ENCODE data around the gene MTCH1. TPM values are rescaled to one million over a fixed set of nuclear protein-coding genes. Genes with fewer than 3 reads are reported as not detected.

The MTCH1 gene
- total and polyA plus RNA-seq, 10 donors: 87.3 to 191 (median 158) TPM

DNA sequence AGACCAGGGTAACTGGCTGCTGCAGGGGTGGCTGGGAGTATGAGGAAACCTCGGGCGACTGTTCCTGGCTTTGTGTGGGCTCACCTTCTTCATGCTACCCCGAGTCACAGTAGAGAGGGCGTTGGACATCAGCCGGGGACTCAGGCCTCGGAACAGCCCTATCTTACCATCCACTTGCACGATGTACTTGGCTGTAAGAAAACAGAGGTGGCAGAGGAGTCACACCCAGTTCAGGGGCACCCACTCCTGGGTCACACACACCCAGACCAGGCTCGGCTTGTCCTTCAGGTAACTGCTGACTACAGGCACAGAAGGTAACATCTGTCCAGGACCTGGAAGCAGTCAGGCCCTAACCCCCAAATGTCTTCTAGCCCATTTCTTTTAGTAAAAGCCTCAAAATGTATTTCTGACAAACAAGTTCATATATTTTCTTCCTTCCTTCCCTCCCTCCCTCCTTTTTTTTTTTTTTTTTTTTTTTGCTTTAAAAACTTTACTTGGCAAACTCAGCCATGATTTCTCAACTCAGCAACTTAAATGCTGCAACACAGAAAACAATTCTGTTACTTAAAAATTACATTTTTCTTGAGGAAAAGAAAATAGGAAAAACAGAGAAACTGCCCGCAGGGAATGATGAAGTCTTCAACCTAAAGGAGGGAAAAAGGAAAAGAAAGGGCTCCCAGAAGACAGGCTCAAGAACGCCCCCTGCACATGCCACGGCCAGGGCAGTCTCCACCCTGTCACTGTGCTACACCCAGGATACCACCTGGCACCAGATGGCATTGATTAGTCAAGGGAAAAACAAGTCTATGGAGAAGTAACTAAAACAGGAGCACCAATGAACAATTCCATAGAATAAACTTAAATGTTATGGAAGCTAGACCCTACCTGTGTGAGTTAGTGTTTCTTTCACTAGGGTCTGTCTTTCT is 7.3 kb downstream of the MTCH1 start:
- no peak for DNase-seq
- intact Hi-C loops (cut with DNase I; ENCODE audit: low total_unique reads): no loop called here
- Histone ChIP-seq H3K4me1 (peaks cover 16 to 50% (median 44%) of the 10 kb centered on the region in 6 donors), H3K36me3 (peaks cover 7 to 92% (median 62%) of the 10 kb centered on the region in 6 donors), H3K4me3 (no peak overlapping the region), H3K27ac (no peak overlapping the region), H3K9me3 (no peaks in the 10 kb centered on the region), H3K27me3 (replicated peaks in 1 of 7) (no peaks in the 10 kb centered on the region)
- 84 to 95% (median 92%) methylated on average over 10 to 11 of the region's 11 CpGs for WGBS, 5 donors
- TF ChIP-seq, protein P1, sequence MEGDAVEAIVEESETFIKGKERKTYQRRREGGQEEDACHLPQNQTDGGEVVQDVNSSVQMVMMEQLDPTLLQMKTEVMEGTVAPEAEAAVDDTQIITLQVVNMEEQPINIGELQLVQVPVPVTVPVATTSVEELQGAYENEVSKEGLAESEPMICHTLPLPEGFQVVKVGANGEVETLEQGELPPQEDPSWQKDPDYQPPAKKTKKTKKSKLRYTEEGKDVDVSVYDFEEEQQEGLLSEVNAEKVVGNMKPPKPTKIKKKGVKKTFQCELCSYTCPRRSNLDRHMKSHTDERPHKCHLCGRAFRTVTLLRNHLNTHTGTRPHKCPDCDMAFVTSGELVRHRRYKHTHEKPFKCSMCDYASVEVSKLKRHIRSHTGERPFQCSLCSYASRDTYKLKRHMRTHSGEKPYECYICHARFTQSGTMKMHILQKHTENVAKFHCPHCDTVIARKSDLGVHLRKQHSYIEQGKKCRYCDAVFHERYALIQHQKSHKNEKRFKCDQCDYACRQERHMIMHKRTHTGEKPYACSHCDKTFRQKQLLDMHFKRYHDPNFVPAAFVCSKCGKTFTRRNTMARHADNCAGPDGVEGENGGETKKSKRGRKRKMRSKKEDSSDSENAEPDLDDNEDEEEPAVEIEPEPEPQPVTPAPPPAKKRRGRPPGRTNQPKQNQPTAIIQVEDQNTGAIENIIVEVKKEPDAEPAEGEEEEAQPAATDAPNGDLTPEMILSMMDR (IDR thresholded peaks at IDR 0.05 in 8 of 11, conservative IDR thresholded peaks at IDR 0.05 in 3 of 11): no peak
- TF ChIP-seq POLR2AphosphoS5 (IDR thresholded peaks at IDR 0.05): no peak

DNA sequence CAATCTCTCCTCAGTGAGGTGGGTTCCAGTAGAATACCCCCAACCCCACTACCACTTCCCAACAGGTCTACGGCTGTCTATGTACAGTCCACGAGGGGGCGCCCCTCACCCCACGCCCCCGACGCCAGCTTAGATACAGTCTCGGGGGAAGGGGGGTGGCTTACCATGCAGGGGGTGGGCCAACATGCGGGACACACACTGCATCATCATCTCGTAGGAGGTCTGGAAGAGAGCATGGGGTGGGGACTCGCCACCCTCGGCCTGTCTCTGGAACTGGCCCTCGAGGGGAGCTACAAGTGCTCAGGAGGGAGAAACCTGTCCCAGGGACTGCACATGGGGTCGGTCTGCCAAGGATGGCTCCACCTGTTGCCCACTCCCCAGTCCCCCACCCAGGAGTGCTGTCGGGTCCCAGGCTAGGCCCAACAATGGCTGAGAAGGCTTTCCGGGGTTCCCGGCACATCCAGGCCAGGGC is 8.5 kb downstream of the MTCH1 start:
- peaks cover 7 to 100% (median 74%) of the 10 kb centered on the region in 6 donors for H3K36me3 ChIP-seq
- peaks cover 10 to 38% (median 32%) of the 10 kb centered on the region in 6 donors for H3K4me1 ChIP-seq
- intact Hi-C loops (cut with DNase I; ENCODE audit: low total_unique reads): no loop called here
- 69 to 89% (median 84%) methylated on average over 13 to 16 of the region's 16 CpGs for WGBS, 5 donors
- no peak overlapping the region for H3K4me3 ChIP-seq
- peak; percentile 63 for DNase-seq
- no peak overlapping the region for H3K27ac ChIP-seq
- H3K9me3 ChIP-seq: no peaks in the 10 kb centered on the region
- TF ChIP-seq POLR2AphosphoS5 (IDR thresholded peaks at IDR 0.05): peak in 2 of 3 donors; percentile 40 to 46
- TF ChIP-seq POLR2A (IDR thresholded peaks at IDR 0.05): no peak
- TF ChIP-seq, protein P1 (IDR thresholded peaks at IDR 0.05 in 8 of 11, conservative IDR thresholded peaks at IDR 0.05 in 3 of 11): peak in 8 of 11 experiments; percentile 13 to 56 (median 43)
- H3K27me3 ChIP-seq (replicated peaks in 1 of 7): no peaks in the 10 kb centered on the region

DNA sequence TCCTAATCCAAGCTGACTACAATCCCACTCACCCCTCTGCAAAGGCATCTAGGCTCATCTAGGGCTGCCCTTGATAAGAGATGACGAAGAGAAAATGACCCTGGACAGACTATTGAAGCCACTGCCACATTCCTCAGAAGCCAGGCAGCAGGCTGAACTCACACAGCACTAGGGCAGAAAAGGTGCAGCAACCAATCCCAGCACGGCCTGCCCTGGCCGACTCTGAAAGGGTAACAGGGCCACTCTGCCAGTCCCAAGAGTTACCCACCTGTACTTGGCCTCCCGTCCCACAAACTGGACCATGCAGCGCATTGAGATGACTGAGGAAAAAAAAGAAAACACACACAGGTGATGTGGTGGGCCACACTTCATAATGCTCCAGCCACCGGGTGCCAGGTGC is 9.1 kb downstream of the MTCH1 start:
- TF ChIP-seq POLR2A (IDR thresholded peaks at IDR 0.05) (no peak), POLR2AphosphoS5 (IDR thresholded peaks at IDR 0.05) (no peak)
- TF ChIP-seq, protein P1 (IDR thresholded peaks at IDR 0.05 in 8 of 11, conservative IDR thresholded peaks at IDR 0.05 in 3 of 11): no peak
- intact Hi-C loops (cut with DNase I; ENCODE audit: low total_unique reads): no loop called here
- Histone ChIP-seq H3K4me1 (peaks cover 10 to 32% (median 26%) of the 10 kb centered on the region in 6 donors), H3K9me3 (no peaks in the 10 kb centered on the region), H3K27ac (no peak overlapping the region), H3K4me3 (no peak overlapping the region), H3K27me3 (replicated peaks in 1 of 7) (no peaks in the 10 kb centered on the region), H3K36me3 (peaks cover 7 to 100% (median 80%) of the 10 kb centered on the region in 6 donors)
- peak; percentile 54 for DNase-seq
- WGBS, 5 donors: 94 to 96% (median 95%) methylated on average over 6 of the region's 6 CpGs

GRCh38 chr6:36976509-36976908 is 9.5 kb downstream of the MTCH1 start:
- WGBS, 5 donors: 91 to 97% (median 93%) methylated on average over 6 to 7 of the region's 7 CpGs

More at GRCh38 chr6:36976509-36976908, 9.5 kb downstream of the MTCH1 start:
- peak; percentile 25 for DNase-seq
- H3K36me3 ChIP-seq: peaks cover 8 to 100% (median 82%) of the 10 kb centered on the region in 6 donors
- H3K27me3 ChIP-seq (replicated peaks in 1 of 7): no peaks in the 10 kb centered on the region
- H3K9me3 ChIP-seq: no peaks in the 10 kb centered on the region
- no peak for TF ChIP-seq POLR2AphosphoS5 (IDR thresholded peaks at IDR 0.05)
- no peak for TF ChIP-seq POLR2A (IDR thresholded peaks at IDR 0.05)
- TF ChIP-seq, protein P1 (IDR thresholded peaks at IDR 0.05 in 8 of 11, conservative IDR thresholded peaks at IDR 0.05 in 3 of 11): no peak
- intact Hi-C loops (cut with DNase I; ENCODE audit: low total_unique reads): no loop called here
- H3K27ac ChIP-seq: no peak overlapping the region
- H3K4me1 ChIP-seq: peaks cover 8 to 28% (median 22%) of the 10 kb centered on the region in 6 donors
- H3K4me3 ChIP-seq: no peak overlapping the region
